ENCODE data around the gene CTNNAL1. TPM values are rescaled to one million over a fixed set of nuclear protein-coding genes. Genes with fewer than 3 reads are reported as not detected.

Gene CTNNAL1
- total RNA-seq, 1 experiment from 2014 or later = 72.0 TPM

- no peaks in the 10 kb centered on the region for H3K4me1 ChIP-seq (ENCODE audit: insufficient read depth, low read length, poor library complexity, severe bottlenecking)
- intact Hi-C loops (cut with micrococcal nuclease; ENCODE audit: unreplicated experiment) = no loop called here
- TF ChIP-seq CTCF (conservative IDR thresholded peaks at IDR 0.05; ENCODE audit: low read depth, low read length) = no peak
- no peak for TF ChIP-seq EZH2 (IDR thresholded peaks at IDR 0.05; ENCODE audit: borderline replicate concordance, low read depth, low read length, poor library complexity, severe bottlenecking)
- no peaks in the 10 kb centered on the region for H3K36me3 ChIP-seq (ENCODE audit: insufficient read depth, low read length, poor library complexity, severe bottlenecking)
- no peaks in the 10 kb centered on the region for H3K27me3 ChIP-seq (replicated peaks; ENCODE audit: insufficient read depth, low read depth, low read length, poor library complexity)
- POLR2A ChIA-PET (ENCODE audit: low non-redundant PET) = no interaction called here
- peaks cover 17% of the 10 kb centered on the region for H3K9me3 ChIP-seq (ENCODE audit: low read depth, low read length, poor library complexity, severe bottlenecking)
- H3K4me3 ChIP-seq (ENCODE audit: low read depth, low read length, poor library complexity, severe bottlenecking) = no peak overlapping the region
- H3K27ac ChIP-seq (ENCODE audit: low read depth, low read length, poor library complexity, severe bottlenecking) = no peak overlapping the region
- no peak for DNase-seq (ENCODE audit: low spot score)
- BruUV-seq (replicated peaks) = no TSS peak
- CTCF ChIA-PET = no interaction called here
Observed at GRCh38 chr9:109003116-109003515, 10.2 kb downstream of the CTNNAL1 start.

- TF ChIP-seq CTCF (conservative IDR thresholded peaks at IDR 0.05; ENCODE audit: low read depth, low read length) (no peak), EZH2 (IDR thresholded peaks at IDR 0.05; ENCODE audit: borderline replicate concordance, low read depth, low read length, poor library complexity, severe bottlenecking) (no peak)
- peaks cover 17% of the 10 kb centered on the region for H3K9me3 ChIP-seq (ENCODE audit: low read depth, low read length, poor library complexity, severe bottlenecking)
- H3K36me3 ChIP-seq (ENCODE audit: insufficient read depth, low read length, poor library complexity, severe bottlenecking) = no peaks in the 10 kb centered on the region
- POLR2A ChIA-PET (ENCODE audit: low non-redundant PET) = no interaction called here
- intact Hi-C loops (cut with micrococcal nuclease; ENCODE audit: unreplicated experiment) = no loop called here
- no peaks in the 10 kb centered on the region for H3K4me1 ChIP-seq (ENCODE audit: insufficient read depth, low read length, poor library complexity, severe bottlenecking)
- no peak overlapping the region for H3K4me3 ChIP-seq (ENCODE audit: low read depth, low read length, poor library complexity, severe bottlenecking)
- CTCF ChIA-PET = no interaction called here
- BruUV-seq (replicated peaks) = no TSS peak
- H3K27me3 ChIP-seq (replicated peaks; ENCODE audit: insufficient read depth, low read depth, low read length, poor library complexity) = no peaks in the 10 kb centered on the region
- no peak for DNase-seq (ENCODE audit: low spot score)
- no peak overlapping the region for H3K27ac ChIP-seq (ENCODE audit: low read depth, low read length, poor library complexity, severe bottlenecking)
Observed at GRCh38 chr9:109002141-109002540, 11.2 kb downstream of the CTNNAL1 start.

- ChIA-PET CTCF (no interaction called here), POLR2A (ENCODE audit: low non-redundant PET) (no interaction called here)
- no peaks in the 10 kb centered on the region for H3K4me1 ChIP-seq (ENCODE audit: insufficient read depth, low read length, poor library complexity, severe bottlenecking)
- H3K27me3 ChIP-seq (replicated peaks; ENCODE audit: insufficient read depth, low read depth, low read length, poor library complexity) = no peaks in the 10 kb centered on the region
- TF ChIP-seq CTCF (conservative IDR thresholded peaks at IDR 0.05; ENCODE audit: low read depth, low read length) (no peak), EZH2 (IDR thresholded peaks at IDR 0.05; ENCODE audit: borderline replicate concordance, low read depth, low read length, poor library complexity, severe bottlenecking) (no peak)
- H3K9me3 ChIP-seq (ENCODE audit: low read depth, low read length, poor library complexity, severe bottlenecking) = peaks cover 17% of the 10 kb centered on the region
- intact Hi-C loops (cut with micrococcal nuclease; ENCODE audit: unreplicated experiment) = no loop called here
- BruUV-seq (replicated peaks) = no TSS peak
- H3K27ac ChIP-seq (ENCODE audit: low read depth, low read length, poor library complexity, severe bottlenecking) = no peak overlapping the region
- H3K36me3 ChIP-seq (ENCODE audit: insufficient read depth, low read length, poor library complexity, severe bottlenecking) = no peaks in the 10 kb centered on the region
- peak; percentile 31 for DNase-seq (ENCODE audit: low spot score)
- no peak overlapping the region for H3K4me3 ChIP-seq (ENCODE audit: low read depth, low read length, poor library complexity, severe bottlenecking)
Observed at GRCh38 chr9:109001275-109001676, 12.0 kb downstream of the CTNNAL1 start.

All from A673 (cell line).